GM10266 (cell line): ENCODE results near the gene CASR.

Experiments used
- DNase-seq: peaks from one replicate; pipeline ENCODE4 v3.0.0; 2012; ENCODE audit errors: extremely low spot score
- CTCF ChIP-seq: IDR thresholded peaks from 2 replicates; pipeline ENCODE4 v1.5.1; 2012; ENCODE audit warnings: mild to moderate bottlenecking, low read depth; ENCODE audit not compliant: control insufficient read depth, insufficient read depth; ENCODE audit errors: missing control alignments

The CASR gene

GRCh38 chr3:122271246-122271898, 87.9 kb downstream of the CASR start:
- TF ChIP-seq CTCF: no peak
- DNase-seq: no peak

- TF ChIP-seq CTCF: no peak
- no peak for DNase-seq
Measured at GRCh38 chr3:122272879-122273278, 89.4 kb downstream of the CASR start.

- no peak for TF ChIP-seq CTCF
- DNase-seq: no peak
Measured at GRCh38 chr3:122273498-122273897, 90.0 kb downstream of the CASR start.

GRCh38 chr3:122281891-122282290, 98.4 kb downstream of the CASR start:
- DNase-seq: no peak
- no peak for TF ChIP-seq CTCF

GRCh38 chr3:122283796-122284445, 100.5 kb downstream of the CASR start:
- TF ChIP-seq CTCF: no peak
- DNase-seq: no peak

GRCh38 chr3:122284486-122284885, 101.0 kb downstream of the CASR start:
- no peak for DNase-seq
- TF ChIP-seq CTCF: no peak

GRCh38 chr3:122294359-122294758, 110.9 kb downstream of the CASR start:
- no peak for DNase-seq

More at GRCh38 chr3:122294359-122294758, 110.9 kb downstream of the CASR start:
- TF ChIP-seq CTCF: no peak
